BJ (cell line): ENCODE data around the gene PRAMEF14. TPM values are rescaled to one million over a fixed set of nuclear protein-coding genes. Genes with fewer than 3 reads are reported as not detected.
"Not testable (repeated sequence)": the region's sequence is repeated elsewhere in the genome, so short reads cannot be mapped to it uniquely, and the experiment has no call there.

Experiments used
- CTCF ChIA-PET: fragments of 350-600 bp; formaldehyde crosslinking; extraction: SDS; loops from one replicate; lab custom pipeline; 2021; ENCODE audit warnings: antibody characterized with exemption, inconsistent platforms; lab: Yijun Ruan, JAX
- POLR2A ChIA-PET: fragments of 300-600 bp; sonication (Branson Sonifier 250); formaldehyde crosslinking; extraction: SDS; loops from one replicate; lab custom pipeline; 2021; ENCODE audit warnings: antibody characterized with exemption; lab: Charles Lee
- DNase-seq: peaks from one replicate; pipeline ENCODE4 v3.0.0-alpha.2; 2011; ENCODE audit warnings: low read depth
- H3K27me3 ChIP-seq: 2 replicates; pipeline ENCODE4 v1.6.0; 2011; ENCODE audit warnings: low read length; ENCODE audit not compliant: control insufficient read depth, insufficient read depth
- H3K36me3 ChIP-seq: 2 replicates; pipeline ENCODE4 v1.5.1; 2011; ENCODE audit warnings: low read length; ENCODE audit not compliant: control insufficient read depth, insufficient read depth
- H3K4me3 ChIP-seq: 2 replicates; pipeline ENCODE4 v1.5.1; 2011; ENCODE audit warnings: low read depth, mild to moderate bottlenecking, control low read depth, low read length
- polyA plus RNA-seq: library from polyadenylated mRNA; depleted of rRNA; stranded (reverse); fragments of >200 nt; gene quantifications from 2 replicates; pipeline ENCODE4 v1.2.3, GENCODE V29; 2011; rRNA removed
- TF ChIP-seq, protein P1 (sequence below): IDR thresholded peaks from 2 replicates; pipeline ENCODE4 v1.5.1; 2011; ENCODE audit warnings: low read depth, mild to moderate bottlenecking, control low read depth, inconsistent platforms, low read length, moderate library complexity; ENCODE audit not compliant: insufficient read depth

The PRAMEF14 gene
- polyA plus RNA-seq, 1 experiment, result not detected

DNA sequence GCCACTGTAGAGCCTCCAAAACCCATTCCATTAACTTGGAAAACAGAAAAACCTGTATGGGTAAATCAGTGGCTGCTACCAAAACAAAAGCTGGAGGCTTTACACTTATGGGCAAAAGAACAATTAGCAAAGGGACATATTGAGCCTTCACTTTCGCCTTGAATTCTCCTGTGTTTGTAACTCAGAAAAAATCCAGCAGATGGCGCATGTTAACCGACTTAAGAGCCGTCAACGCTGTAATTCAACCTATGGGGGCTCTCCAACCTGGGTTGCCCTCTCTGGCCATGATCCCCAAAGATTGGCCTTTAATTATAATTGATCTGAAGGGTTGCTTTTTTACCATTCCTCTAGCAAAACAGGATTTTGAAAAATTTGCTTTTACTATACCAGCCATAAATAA, 9.8 kb upstream of the PRAMEF14 start:
- TF ChIP-seq, protein P1, sequence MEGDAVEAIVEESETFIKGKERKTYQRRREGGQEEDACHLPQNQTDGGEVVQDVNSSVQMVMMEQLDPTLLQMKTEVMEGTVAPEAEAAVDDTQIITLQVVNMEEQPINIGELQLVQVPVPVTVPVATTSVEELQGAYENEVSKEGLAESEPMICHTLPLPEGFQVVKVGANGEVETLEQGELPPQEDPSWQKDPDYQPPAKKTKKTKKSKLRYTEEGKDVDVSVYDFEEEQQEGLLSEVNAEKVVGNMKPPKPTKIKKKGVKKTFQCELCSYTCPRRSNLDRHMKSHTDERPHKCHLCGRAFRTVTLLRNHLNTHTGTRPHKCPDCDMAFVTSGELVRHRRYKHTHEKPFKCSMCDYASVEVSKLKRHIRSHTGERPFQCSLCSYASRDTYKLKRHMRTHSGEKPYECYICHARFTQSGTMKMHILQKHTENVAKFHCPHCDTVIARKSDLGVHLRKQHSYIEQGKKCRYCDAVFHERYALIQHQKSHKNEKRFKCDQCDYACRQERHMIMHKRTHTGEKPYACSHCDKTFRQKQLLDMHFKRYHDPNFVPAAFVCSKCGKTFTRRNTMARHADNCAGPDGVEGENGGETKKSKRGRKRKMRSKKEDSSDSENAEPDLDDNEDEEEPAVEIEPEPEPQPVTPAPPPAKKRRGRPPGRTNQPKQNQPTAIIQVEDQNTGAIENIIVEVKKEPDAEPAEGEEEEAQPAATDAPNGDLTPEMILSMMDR, result peak; percentile 36
- CTCF ChIA-PET, POLR2A ChIA-PET, H3K4me3 ChIP-seq, DNase-seq, H3K27me3 ChIP-seq, H3K36me3 ChIP-seq: not testable (repeated sequence)

DNA sequence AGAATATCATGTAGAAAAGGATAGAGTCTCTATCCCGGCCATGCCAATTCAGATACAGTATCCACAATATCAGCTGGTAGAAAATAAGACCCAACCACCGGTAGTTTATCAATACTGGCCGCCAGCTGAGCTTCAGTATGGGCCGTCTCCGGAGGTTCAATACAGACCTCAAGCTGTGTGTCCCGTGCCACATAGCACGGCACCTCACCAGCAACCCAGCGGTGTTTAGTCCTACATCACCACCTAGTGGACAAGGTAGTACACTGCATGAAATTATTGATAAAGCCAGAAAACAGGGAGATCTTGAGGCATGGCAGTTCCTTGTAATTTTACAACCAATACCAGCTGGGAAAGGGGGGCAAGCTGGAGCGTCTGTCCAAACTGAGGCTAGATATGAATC, 7.5 kb upstream of the PRAMEF14 start:
- H3K36me3 ChIP-seq, CTCF ChIA-PET, DNase-seq, POLR2A ChIA-PET, H3K27me3 ChIP-seq, H3K4me3 ChIP-seq: not testable (repeated sequence)

DNA sequence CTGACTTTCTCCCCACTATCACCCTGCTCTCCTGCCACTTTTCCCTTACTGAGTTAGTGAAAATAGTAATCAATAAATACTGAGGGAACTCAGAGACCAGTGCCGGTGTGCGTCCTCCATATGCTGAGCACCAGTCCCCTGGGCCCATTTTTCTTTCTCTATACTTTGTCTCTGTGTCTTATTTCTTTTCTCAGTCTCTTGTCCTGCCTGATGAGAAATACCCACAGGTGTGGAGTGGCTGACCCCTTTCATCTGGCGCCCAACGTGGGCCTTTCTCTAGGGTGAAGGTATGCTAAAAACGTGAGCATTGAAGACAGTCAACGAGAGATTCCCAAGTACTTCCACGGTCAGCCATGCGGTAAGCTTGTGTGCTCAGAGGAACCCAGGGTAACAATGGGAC, 6.5 kb upstream of the PRAMEF14 start:
- DNase-seq, H3K4me3 ChIP-seq, CTCF ChIA-PET, POLR2A ChIA-PET, H3K36me3 ChIP-seq, H3K27me3 ChIP-seq: not testable (repeated sequence)

DNA sequence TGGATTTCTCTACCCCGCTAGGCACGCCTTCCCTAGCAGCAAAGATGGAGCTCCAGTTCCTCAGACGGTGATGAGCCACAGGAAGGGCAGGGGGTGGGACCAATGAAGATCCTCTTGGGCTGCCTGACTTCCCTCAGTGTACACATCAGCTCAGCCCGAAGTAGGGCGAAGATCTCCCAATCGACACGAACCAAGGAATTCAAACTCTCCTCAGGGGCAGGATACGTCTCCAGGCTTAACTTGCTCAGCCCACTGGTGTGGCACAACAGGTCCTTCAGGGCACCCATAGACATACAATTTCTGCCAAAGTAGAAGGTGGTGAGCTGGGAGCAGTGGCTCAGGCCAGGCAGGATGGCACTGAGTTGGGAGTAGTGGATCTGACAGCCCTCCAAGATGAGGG, 4.4 kb downstream of the PRAMEF14 start:
- H3K36me3 ChIP-seq, POLR2A ChIA-PET, DNase-seq, H3K4me3 ChIP-seq, CTCF ChIA-PET, H3K27me3 ChIP-seq: not testable (repeated sequence)

DNA sequence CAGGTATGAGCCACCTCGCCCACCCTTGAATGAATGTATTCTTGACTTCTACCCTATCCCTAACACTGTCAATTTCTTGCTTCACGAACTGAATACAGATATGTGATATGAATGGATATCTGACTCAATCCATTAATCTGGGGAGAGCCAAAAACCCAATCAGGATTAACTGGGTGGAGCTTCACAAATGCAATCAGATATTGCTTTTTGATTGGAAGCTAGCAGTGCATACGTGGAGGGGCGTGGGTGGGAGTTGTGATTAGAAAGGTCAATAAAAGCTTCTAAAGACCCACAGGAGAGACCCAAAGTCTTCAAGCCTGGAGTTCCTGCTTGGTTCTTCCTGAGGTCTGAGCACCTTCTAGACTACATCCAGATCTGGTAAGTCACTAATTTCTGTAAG, 31.7 kb downstream of the PRAMEF14 start, which contains the start of gene PRAMEF15:
PRAMEF15 (plus strand) TSS at position 301 of the 400 bp plus-strand sequence. CDS start 2,827 bp downstream, outside the sequence.
- POLR2A ChIA-PET, H3K4me3 ChIP-seq, CTCF ChIA-PET: not testable (repeated sequence)

DNA sequence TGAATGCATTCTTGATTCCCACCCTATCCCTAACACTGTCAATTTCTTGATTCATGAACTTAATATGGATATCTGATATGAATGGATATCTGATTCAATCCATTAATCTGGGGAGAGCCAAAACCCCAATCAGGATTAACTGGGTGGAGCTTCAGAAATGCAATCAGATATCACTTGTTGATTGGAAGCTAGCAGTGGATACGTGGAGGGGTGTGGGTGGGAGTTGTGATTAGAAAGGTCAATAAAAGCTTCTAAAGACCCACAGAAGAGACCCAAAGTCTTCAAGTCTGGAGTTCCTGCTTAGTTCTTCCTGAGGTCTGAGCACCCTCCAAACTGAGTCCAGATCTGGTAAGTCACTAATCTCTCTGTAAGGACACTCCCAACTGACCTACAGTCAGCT, 43.7 kb downstream of the PRAMEF14 start, which contains the start of gene PRAMEF33:
PRAMEF33 (plus strand) TSS at position 301 of the 400 bp plus-strand sequence. CDS start 2,416 bp downstream, outside the sequence.
- CTCF ChIA-PET, H3K4me3 ChIP-seq, POLR2A ChIA-PET, DNase-seq, H3K27me3 ChIP-seq, H3K36me3 ChIP-seq: not testable (repeated sequence)

More for the DNA sequence above, 31.7 kb downstream of the PRAMEF14 start, which contains the start of gene PRAMEF15:
- not testable (repeated sequence) for H3K27me3 ChIP-seq, DNase-seq, H3K36me3 ChIP-seq

DNA sequence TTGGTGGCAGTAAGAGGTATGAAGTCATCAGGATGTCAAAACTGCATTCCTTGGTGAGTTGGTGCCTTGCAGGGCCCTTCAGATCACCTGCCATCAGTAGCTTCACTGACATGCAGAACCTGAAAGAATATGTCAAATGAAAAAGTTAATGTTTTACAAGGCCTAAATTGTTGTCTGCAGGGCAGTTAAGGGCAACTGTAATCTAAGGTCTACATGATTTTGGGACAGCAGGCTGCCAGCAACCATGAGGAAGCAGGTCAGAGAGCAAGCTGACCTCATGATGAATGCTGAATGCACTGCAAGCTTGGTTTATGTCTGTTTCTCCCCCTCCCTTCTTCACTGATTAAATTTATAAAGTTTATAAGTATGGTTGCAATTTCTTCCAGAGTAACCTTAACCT, 44.7 kb downstream of the PRAMEF14 start:
- CTCF ChIA-PET, H3K4me3 ChIP-seq, H3K36me3 ChIP-seq, H3K27me3 ChIP-seq, DNase-seq, POLR2A ChIA-PET: not testable (repeated sequence)

DNA sequence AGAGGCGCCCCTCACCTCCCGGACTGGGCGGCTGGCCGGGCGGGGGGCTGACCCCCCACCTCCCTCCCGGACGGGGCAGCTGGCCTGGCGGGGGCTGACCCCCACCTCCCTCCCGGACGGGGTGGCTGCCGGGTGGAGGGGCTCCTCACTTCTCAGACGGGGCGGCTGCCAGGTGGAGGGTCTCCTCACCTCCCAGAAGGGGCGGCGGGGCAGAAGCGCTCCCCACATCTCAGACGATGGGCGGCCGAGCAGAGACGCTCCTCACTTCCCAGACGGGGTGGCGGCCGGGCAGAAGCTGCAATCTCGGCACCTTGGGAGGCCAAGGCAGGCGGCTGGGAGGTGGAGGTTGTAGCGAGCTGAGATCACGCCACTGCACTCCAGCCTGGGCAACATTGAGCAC, 48.2 kb downstream of the PRAMEF14 start:
- H3K4me3 ChIP-seq, POLR2A ChIA-PET, CTCF ChIA-PET, H3K27me3 ChIP-seq, H3K36me3 ChIP-seq, DNase-seq: not testable (repeated sequence)

DNA sequence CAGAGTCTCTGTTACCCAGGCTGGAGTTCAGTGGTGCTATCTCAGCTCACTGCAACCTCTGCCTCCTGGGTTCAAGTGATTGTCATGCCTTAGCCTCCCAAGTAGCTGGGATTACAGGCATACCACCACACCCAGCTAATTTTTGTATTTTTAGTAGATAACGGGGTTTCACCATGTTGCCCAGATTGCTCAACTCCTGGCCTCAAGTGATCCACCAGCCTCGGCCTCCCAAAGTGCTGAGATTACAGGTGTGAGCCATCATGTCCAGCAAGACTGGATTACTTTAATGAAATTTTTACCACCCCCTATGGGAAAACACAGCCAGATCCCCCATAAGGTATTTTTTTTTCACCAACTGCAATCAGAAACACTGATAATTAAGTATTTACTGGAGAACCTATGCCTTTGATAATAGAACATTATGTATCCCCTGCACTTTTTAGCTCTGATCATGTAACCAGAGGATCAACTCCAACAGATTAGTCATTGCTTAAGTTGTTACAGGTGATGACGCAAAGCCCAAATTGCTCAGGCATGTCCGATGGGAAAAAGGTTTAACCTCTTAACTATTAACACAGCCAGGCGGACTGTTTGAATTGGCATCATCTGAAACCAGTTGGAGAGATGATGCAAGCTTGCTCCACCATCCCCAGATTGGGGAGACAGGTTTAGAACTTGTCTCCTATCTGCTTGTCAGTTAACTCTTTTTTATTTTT, 49.6 kb downstream of the PRAMEF14 start:
- H3K4me3 ChIP-seq, CTCF ChIA-PET, POLR2A ChIA-PET, H3K36me3 ChIP-seq, DNase-seq, H3K27me3 ChIP-seq: not testable (repeated sequence)

Other genes starting within 250 kb of the PRAMEF14 start
- not detected in 2 replicates for gene HNRNPCL2, start 230.3 kb downstream of the PRAMEF14 start, polyA plus RNA-seq
- not detected in 2 replicates for gene PRAMEF26, start 191.1 kb downstream of the PRAMEF14 start, polyA plus RNA-seq
- gene HNRNPCL4, start 181.5 kb downstream of the PRAMEF14 start, polyA plus RNA-seq, result not detected in 2 replicates
- gene PRAMEF9, start 175.3 kb downstream of the PRAMEF14 start, polyA plus RNA-seq, result not detected in 2 replicates
- not detected in 2 replicates for gene PRAMEF13, start 145.7 kb downstream of the PRAMEF14 start, polyA plus RNA-seq
- gene PRAMEF18, start 121.0 kb downstream of the PRAMEF14 start, polyA plus RNA-seq, result not detected in 2 replicates
- gene PRAMEF5, start 92.9 kb downstream of the PRAMEF14 start, polyA plus RNA-seq, result not detected in 2 replicates
- not detected in 2 replicates for gene PRAMEF8, start 62.0 kb downstream of the PRAMEF14 start, polyA plus RNA-seq
- gene PRAMEF33, start 43.6 kb downstream of the PRAMEF14 start, polyA plus RNA-seq, result not detected in 2 replicates
- not detected in 2 replicates for gene PRAMEF15, start 31.6 kb downstream of the PRAMEF14 start, polyA plus RNA-seq
- not detected in 2 replicates for gene PRAMEF19, start 24.8 kb upstream of the PRAMEF14 start, polyA plus RNA-seq
- not detected in 2 replicates for gene PRAMEF17, start 42.5 kb upstream of the PRAMEF14 start, polyA plus RNA-seq
- not detected in 2 replicates for gene PRAMEF20, start 63.3 kb upstream of the PRAMEF14 start, polyA plus RNA-seq
- not detected in 2 replicates for gene LRRC38, start 166.9 kb upstream of the PRAMEF14 start, polyA plus RNA-seq
- 0.18 and 0.33 TPM in 2 replicates for gene PDPN, start 236.7 kb upstream of the PRAMEF14 start, polyA plus RNA-seq